ENCODE measurements around the gene UBAC2.
A peak's percentile ranks its signal among the peaks of the same experiment; 100 is the strongest.
"Not testable (repeated sequence)": the region's sequence is repeated elsewhere in the genome, so short reads cannot be mapped to it uniquely, and the experiment has no call there.

UBAC2 gene

GRCh38 chr13:99215184-99215830 is 14.7 kb downstream of the UBAC2 start:
- DNase-seq, result no peak

DNA sequence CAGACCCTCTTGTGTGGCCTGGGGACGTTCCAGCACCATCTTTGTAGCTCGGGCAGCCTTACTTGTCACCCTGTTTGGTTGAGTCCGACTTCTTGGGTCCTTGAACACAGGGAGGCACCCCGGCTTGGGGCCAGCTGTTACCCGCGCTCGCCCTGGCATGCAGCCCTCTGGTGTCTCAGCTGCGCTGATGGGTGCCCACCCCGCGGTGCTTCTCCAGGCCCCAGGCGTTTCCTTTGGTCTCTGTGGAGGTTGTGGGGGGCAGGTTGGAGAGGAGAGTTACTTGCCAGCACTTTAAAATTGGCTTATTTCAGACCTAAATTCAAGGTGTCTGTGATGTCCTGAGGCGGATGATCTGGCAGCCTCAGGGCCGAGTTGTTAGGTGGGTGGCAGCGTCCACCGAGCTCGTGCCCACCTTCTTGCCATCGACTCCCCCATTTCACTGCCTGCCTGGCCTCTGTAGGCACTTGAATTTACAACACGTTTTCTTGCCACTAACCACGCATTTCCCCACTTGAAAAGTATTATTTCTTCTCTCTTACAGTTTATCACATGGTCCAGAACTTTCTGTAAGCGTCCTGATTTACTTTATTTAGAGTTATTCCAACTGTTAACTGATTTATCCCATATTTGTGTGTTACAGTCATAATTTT is 16.9 kb downstream of the UBAC2 start:
- DNase-seq, result no peak

GRCh38 chr13:99218126-99218525 is 17.5 kb downstream of the UBAC2 start:
- DNase-seq, result no peak

- DNase-seq, result no peak
These were observed 17.9 kb downstream of the UBAC2 start for GRCh38 chr13:99218545-99218944.

- no peak for DNase-seq
These were observed 18.3 kb downstream of the UBAC2 start for GRCh38 chr13:99218969-99219368.

DNA sequence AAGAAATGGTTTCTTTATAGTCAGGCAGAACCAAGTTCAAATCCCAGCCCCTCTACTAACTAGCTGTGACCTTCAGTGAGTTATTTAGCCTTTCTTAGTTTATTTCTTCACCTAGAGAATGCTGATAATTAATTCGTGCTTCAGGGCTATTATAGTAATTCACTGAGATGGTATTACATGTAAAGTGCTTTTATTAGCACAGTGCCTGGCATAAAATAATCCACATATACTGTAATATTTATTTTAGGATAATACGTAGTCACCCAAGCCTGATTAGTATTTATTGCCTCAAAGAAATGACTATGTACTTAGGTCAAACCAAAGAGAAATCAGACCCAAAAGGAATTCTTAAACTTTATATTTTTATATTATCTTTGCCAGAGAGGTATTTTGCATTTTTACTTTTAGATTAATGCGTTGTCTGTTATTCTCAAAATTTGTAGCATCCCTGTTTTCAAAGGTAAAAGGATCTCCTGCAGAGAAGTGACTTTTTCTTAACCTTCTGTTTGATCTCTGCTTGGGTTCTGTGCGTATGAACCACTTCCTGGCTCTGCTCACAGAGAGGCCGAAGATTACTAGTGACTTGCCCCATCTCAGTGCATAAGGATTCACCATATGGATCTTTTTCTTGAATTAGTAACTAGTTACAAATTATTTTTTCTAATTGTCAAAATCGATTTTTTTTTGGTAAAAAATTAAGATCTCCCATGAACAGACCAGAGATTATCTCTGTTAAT is 19.7 kb downstream of the UBAC2 start:
- peak; percentile 58 for DNase-seq

GRCh38 chr13:99221567-99222239 is 21.0 kb downstream of the UBAC2 start:
- no peak for DNase-seq

GRCh38 chr13:99223587-99223986 is 22.9 kb downstream of the UBAC2 start:
- DNase-seq, result no peak

- DNase-seq, result no peak
These were observed 23.4 kb downstream of the UBAC2 start for GRCh38 chr13:99224021-99224420.

GRCh38 chr13:99225078-99225477 is 24.4 kb downstream of the UBAC2 start:
- DNase-seq, result peak; percentile 55

- DNase-seq, result no peak
These were observed 25.9 kb downstream of the UBAC2 start for GRCh38 chr13:99226513-99226912.

DNA sequence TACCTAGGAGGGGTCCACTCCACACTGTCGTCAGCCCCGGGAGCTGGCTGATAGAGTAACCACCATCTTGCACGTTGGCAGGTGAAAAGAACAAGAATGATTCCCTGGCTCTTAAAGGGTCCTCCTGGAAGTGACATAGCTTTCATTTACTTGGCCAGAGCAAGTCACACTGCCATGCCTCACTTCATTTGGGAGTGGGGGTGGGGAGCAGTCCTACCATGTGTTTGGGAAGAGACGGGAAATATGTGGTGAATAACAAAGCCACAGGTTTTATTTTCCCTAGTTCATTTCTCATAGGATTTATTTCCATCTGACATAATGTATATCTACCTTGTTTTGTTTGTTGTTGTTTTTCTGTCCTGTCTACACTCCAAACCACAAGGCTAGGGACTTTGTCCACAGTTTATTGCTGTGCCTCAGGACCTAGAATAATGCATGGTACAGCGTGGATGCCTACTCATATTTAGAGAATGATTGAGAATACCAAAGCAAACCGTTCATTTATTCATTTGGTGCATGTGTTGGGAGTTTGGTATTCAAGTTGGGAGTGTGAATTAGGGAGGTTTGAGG is 26.8 kb downstream of the UBAC2 start:
- no peak for DNase-seq

GRCh38 chr13:99227909-99228688 is 27.4 kb downstream of the UBAC2 start:
- DNase-seq, result peak; percentile 62

DNA sequence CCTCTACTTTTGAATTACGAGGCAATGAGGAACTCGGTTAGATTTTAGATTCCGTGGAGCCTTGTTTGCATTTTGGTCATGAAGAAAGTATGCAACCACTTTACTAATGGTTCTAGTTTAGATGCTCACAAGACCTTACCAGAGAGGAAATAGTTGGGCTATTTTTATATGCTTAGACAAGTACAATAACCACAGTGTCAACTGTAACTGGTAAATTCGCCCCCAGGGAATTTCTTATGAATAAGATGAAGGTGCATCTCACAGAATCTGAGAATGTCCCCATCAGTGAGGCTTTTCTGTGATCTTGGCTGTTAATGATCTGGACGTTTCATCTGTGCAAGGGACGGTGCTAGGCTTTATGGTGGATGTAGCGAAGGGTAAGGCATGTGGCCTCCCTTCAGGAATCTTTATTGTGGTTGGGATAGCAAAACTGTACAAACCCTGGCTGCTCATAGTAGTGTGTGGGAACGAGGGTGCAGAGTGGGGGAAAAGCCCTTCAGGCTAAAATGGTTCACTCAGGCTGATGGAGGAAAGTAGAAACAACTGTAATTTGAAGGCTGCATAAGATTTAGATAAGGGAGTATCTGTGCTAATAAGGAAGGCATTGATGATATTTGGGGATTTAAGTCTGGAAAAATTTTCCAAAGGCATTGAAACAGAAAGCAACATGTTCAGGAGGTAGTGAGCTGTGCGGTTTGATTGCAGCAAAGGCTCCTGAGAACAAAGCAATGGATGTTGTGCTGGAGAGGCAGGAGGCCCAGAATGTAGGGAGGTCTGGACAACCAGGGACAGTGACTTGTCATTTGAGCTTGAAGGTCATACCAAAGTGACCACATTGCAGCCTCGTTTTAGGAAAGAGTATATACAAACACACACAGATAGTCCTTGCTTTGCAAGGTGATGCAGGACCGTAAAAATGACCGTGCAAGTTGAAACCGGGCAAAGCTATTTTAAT is 28.4 kb downstream of the UBAC2 start:
- peak; percentile 47 for DNase-seq

- DNase-seq, result not testable (repeated sequence)
These were observed 29.9 kb downstream of the UBAC2 start for GRCh38 chr13:99230588-99230987.

DNA sequence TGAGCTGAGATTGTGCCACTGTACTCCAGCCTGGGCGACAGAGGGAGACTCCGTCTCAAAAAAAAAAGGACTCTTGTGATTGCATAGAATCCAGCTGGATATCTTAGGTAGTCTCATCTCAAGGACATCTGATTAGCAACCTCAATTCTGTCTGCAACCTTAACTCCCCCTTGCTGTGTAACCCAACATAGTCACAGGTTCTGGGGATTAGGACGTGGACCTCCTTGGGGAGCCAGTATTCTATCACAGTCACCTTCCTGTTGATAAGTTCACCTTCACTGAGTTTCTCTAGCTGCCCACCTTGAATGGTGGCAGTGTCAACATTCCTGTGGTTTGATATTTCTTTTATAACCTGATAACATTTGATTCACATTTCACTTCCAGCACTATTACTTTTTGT is 30.3 kb downstream of the UBAC2 start:
- no peak for DNase-seq

GRCh38 chr13:99231721-99232120 is 31.1 kb downstream of the UBAC2 start:
- peak; percentile 74 for DNase-seq

DNA sequence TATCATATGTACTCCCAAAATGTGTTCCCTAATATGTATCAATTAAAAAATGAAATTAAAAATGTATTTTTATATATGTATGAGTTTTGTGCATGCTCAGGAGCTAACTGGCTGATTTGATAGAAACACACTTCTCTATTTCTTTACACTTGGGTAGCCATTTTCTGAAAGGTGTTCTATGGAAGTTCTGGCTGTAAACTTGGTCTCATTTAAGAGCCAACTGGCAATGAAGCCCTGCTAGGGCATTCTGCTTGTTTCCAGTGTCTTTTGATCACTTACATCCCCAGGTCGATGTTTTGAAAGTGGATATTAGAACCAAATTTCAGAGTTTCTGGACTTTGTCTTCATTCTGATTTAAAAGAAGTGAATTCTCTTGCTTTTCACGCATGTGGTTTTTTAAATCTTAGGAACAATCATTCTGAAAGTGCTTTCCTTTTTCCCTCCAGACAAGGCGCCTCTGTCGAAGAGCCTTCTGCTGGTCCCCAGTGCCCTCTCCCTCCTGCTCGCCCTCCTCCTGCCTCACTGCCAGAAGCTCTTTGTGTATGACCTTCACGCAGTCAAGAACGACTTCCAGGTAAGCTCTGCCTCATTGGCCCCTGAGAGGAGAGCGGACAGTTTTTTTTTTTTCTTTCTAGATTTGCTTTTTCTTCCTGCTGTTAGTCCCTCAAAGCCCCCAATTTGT is 37.5 kb downstream of the UBAC2 start:
- DNase-seq, result no peak

DNA sequence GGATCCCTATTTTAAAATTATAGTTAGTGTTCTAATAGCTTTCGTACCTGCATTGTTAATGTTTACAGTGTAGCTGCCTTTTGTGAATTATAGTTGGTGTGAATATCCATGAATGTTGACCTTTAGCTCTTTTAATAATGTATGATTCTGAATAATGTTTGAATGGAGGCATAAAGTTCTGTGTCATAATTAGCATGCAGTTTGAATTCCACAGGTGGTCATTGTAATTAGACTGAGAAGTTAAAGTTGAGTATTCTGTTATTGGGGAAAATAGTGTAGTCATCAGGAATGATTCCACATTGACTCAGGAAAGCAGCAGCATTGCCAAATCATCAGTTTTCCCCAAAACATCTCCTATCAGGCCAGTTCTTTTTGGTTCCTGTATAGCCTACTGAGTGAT is 45.4 kb downstream of the UBAC2 start:
- no peak for DNase-seq

DNA sequence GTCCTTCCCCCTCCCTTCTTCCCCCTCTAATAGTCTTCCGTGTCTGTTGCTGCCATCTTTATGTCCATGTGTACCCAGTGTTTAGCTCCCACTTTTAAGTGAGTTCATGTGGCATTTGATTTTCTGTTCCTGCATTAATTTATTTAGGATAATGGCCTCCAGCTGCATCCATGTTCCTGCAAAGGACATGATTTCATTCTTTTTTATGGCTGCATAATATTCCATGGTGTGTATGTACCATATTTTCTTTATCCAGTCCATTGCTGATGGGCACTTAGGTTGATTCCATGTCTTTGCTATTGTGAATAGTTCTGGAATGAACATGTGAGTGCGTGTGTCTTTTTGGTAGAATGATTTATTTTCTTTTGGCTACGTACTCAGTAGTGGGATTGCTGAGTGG is 48.5 kb downstream of the UBAC2 start:
- not testable (repeated sequence) for DNase-seq

DNA sequence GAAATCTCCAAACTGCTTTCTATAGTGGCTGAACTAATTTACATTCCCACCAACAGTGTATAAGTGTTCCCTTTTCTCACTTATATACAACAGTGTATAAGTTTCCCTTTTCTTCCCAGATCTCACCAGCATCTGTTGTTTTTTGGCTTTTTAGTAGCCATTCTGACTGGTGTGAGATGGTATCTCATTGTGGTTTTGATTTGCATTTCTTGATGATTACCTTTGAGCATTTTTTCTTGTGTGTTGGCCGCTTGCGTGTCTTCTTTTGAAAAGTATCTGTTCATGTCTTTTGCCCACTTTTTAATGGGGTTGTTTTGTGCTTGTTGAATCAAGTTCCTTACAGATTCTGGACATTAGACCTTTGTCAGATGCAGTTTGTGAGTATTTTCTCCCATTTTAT is 49.0 kb downstream of the UBAC2 start:
- not testable (repeated sequence) for DNase-seq
